IMR-90 (cell line): ENCODE results near the gene FBXW4.

Source experiments
- CEBPB ChIP-seq: IDR thresholded peaks from 2 replicates; pipeline ENCODE4 v1.6.1; 2012; ENCODE audit warnings: low read depth, low read length, improper control_type of control experiment
- CHD1 ChIP-seq: IDR thresholded peaks from 2 replicates; pipeline ENCODE4 v1.6.1; 2012; ENCODE audit warnings: low read depth, low read length, improper control_type of control experiment
- FOS ChIP-seq: fragments of 150-350 bp; IDR thresholded peaks from 2 replicates; pipeline ENCODE4 v1.6.1; 2016; ENCODE audit warnings: low read depth, low read length
- MAFK ChIP-seq: IDR thresholded peaks from 2 replicates; pipeline ENCODE4 v1.6.1; 2012; ENCODE audit warnings: low read depth, low read length, improper control_type of control experiment
- MAZ ChIP-seq: IDR thresholded peaks from 2 replicates; pipeline ENCODE4 v1.6.1; 2012; ENCODE audit warnings: low read depth, mild to moderate bottlenecking, low read length, improper control_type of control experiment, moderate library complexity, borderline replicate concordance
- MXI1 ChIP-seq: IDR thresholded peaks from 2 replicates; pipeline ENCODE4 v1.6.1; 2012; ENCODE audit warnings: low read depth, mild to moderate bottlenecking, low read length, moderate library complexity, borderline replicate concordance
- POLR2A ChIP-seq: IDR thresholded peaks from 2 replicates; pipeline ENCODE4 v1.6.1; 2012; ENCODE audit warnings: mild to moderate bottlenecking, low read depth, low read length
- RAD21 ChIP-seq: IDR thresholded peaks from 2 replicates; pipeline ENCODE4 v1.6.1; 2012; ENCODE audit warnings: low read length, improper control_type of control experiment
- RCOR1 ChIP-seq: IDR thresholded peaks from 2 replicates; pipeline ENCODE4 v1.6.1; 2012; ENCODE audit warnings: mild to moderate bottlenecking, low read length, improper control_type of control experiment; ENCODE audit not compliant: insufficient replicate concordance
- SMC3 ChIP-seq: fragments of 150-350 bp; IDR thresholded peaks from 2 replicates; pipeline ENCODE4 v1.6.1; 2016; ENCODE audit warnings: low read depth, mild to moderate bottlenecking, antibody characterized with exemption, low read length, moderate library complexity
- TF ChIP-seq, protein P1 (sequence below): conservative IDR thresholded peaks from 2 replicates; pipeline ENCODE4 v1.5.1; 2012; ENCODE audit warnings: mild to moderate bottlenecking, low read depth, low read length, improper control_type of control experiment

GRCh38 chr10:101649525-101650085 is 45.4 kb downstream of the FBXW4 start:
- TF ChIP-seq POLR2A (no peak), MAFK (no peak), MXI1 (no peak), RCOR1 (no peak), MAZ (no peak), CHD1 (no peak), CEBPB (no peak), RAD21 (no peak), FOS (no peak), SMC3 (no peak)
- TF ChIP-seq, protein P1, sequence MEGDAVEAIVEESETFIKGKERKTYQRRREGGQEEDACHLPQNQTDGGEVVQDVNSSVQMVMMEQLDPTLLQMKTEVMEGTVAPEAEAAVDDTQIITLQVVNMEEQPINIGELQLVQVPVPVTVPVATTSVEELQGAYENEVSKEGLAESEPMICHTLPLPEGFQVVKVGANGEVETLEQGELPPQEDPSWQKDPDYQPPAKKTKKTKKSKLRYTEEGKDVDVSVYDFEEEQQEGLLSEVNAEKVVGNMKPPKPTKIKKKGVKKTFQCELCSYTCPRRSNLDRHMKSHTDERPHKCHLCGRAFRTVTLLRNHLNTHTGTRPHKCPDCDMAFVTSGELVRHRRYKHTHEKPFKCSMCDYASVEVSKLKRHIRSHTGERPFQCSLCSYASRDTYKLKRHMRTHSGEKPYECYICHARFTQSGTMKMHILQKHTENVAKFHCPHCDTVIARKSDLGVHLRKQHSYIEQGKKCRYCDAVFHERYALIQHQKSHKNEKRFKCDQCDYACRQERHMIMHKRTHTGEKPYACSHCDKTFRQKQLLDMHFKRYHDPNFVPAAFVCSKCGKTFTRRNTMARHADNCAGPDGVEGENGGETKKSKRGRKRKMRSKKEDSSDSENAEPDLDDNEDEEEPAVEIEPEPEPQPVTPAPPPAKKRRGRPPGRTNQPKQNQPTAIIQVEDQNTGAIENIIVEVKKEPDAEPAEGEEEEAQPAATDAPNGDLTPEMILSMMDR = no peak
